Measurements from ENCODE around the gene IQGAP2. TPM values are rescaled to one million over a fixed set of nuclear protein-coding genes. Genes with fewer than 3 reads are reported as not detected.

Gene IQGAP2
- total RNA-seq, 1 experiment from 2014 or later = 13.4 TPM

DNA sequence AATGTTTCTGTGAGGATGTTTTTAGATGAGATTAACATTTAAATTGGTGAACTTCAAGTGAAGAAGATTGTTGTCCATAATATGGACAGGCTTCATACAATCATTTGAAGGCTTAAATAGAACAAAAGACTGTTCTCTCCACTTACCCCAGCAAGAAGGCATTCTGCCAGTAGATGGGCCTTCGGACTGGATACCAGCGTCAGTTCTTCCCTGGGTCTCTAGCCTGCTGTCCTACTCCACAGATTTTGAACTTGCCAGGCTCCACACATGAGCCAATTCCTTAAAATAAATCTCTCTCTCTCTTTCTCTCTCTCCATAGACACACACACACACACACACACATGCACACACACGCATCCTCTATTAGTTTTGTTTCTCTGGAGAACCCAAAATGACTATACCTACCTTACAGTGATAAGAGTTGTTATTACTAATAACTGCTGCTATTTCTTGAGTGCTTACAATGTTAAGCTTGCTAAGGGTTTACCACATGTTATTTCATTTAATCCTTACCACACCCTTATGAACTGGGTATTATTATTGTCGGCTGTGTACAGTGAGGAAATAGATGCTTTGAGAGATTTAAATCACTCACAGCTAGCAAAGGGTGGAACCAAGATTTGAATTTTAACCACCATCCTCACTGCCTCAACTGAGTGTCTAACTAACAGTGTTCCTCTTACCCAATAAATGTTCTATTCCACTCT is 19.8 kb upstream of the IQGAP2 start:
- CTCF ChIA-PET = no interaction called here
- TF ChIP-seq, protein P1, sequence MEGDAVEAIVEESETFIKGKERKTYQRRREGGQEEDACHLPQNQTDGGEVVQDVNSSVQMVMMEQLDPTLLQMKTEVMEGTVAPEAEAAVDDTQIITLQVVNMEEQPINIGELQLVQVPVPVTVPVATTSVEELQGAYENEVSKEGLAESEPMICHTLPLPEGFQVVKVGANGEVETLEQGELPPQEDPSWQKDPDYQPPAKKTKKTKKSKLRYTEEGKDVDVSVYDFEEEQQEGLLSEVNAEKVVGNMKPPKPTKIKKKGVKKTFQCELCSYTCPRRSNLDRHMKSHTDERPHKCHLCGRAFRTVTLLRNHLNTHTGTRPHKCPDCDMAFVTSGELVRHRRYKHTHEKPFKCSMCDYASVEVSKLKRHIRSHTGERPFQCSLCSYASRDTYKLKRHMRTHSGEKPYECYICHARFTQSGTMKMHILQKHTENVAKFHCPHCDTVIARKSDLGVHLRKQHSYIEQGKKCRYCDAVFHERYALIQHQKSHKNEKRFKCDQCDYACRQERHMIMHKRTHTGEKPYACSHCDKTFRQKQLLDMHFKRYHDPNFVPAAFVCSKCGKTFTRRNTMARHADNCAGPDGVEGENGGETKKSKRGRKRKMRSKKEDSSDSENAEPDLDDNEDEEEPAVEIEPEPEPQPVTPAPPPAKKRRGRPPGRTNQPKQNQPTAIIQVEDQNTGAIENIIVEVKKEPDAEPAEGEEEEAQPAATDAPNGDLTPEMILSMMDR (IDR thresholded peaks at IDR 0.05; ENCODE audit: unreplicated experiment) = no peak
- H3K27ac Mint-ChIP-seq (ENCODE audit: unreplicated experiment) = no peak overlapping the region
- H3K9me3 Mint-ChIP-seq (ENCODE audit: low read depth, unreplicated experiment) = no peaks in the 10 kb centered on the region
- intact Hi-C loops (cut with micrococcal nuclease; ENCODE audit: unreplicated experiment) = no loop called here
- no peak overlapping the region for H3K4me3 Mint-ChIP-seq (ENCODE audit: low read depth, unreplicated experiment)
- H3K36me3 Mint-ChIP-seq (ENCODE audit: insufficient read depth, unreplicated experiment) = no peaks in the 10 kb centered on the region
- no peak for DNase-seq
- BruUV-seq (replicated peaks) = no TSS peak
- H3K4me1 Mint-ChIP-seq (ENCODE audit: low read depth, unreplicated experiment) = peaks cover 14% of the 10 kb centered on the region
- no peaks in the 10 kb centered on the region for H3K27me3 Mint-ChIP-seq (ENCODE audit: unreplicated experiment)

DNA sequence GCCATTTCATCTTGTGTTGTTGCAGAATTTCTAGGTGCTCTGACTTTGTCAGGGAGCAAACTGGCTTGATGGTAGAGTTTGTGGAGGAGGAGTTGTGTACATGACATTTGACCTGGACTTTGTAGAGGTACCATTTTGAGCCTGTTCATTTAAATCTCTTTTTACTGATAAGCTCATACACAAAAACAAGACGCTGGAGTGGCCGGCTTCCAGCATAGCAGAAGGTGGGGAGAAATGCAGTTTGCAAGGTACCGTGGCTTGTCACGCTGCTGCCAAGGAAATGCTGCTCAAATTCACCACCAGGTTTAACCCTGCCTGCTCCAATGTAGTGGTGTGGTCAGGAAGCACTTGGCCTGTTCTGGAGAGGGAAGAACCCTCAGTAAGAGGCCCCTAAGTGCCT is 18.9 kb upstream of the IQGAP2 start:
- H3K9me3 Mint-ChIP-seq (ENCODE audit: low read depth, unreplicated experiment) = no peaks in the 10 kb centered on the region
- H3K27ac Mint-ChIP-seq (ENCODE audit: unreplicated experiment) = no peak overlapping the region
- TF ChIP-seq, protein P1 (IDR thresholded peaks at IDR 0.05; ENCODE audit: unreplicated experiment) = no peak
- no peaks in the 10 kb centered on the region for H3K36me3 Mint-ChIP-seq (ENCODE audit: insufficient read depth, unreplicated experiment)
- CTCF ChIA-PET = no interaction called here
- H3K4me1 Mint-ChIP-seq (ENCODE audit: low read depth, unreplicated experiment) = peaks cover 23% of the 10 kb centered on the region
- no peak for DNase-seq
- intact Hi-C loops (cut with micrococcal nuclease; ENCODE audit: unreplicated experiment) = no loop called here
- no peaks in the 10 kb centered on the region for H3K27me3 Mint-ChIP-seq (ENCODE audit: unreplicated experiment)
- H3K4me3 Mint-ChIP-seq (ENCODE audit: low read depth, unreplicated experiment) = no peak overlapping the region
- BruUV-seq (replicated peaks) = no TSS peak

DNA sequence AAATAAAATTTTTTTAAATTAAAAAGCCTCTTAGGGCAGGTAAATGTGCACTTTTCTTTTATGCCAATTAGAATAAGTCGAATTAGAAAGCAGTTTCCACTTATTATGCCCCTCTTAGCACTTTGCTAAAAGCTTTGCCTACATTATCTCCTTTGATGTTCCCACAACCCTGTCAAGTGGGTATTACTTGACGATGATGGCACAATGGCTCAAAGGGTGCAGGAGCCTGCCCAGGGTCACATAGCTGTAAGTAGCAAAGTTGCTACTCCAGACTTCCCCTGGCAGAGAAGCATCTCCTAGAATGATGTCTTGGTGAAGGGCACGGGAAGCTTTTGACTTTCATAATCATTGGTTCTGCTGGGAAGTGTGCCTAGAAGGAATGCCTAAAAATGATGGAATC is 18.4 kb upstream of the IQGAP2 start:
- Mint-ChIP-seq H3K4me1 (ENCODE audit: low read depth, unreplicated experiment) (peaks cover 28% of the 10 kb centered on the region), H3K9me3 (ENCODE audit: low read depth, unreplicated experiment) (no peaks in the 10 kb centered on the region), H3K27me3 (ENCODE audit: unreplicated experiment) (no peaks in the 10 kb centered on the region), H3K4me3 (ENCODE audit: low read depth, unreplicated experiment) (no peak overlapping the region), H3K27ac (ENCODE audit: unreplicated experiment) (no peak overlapping the region), H3K36me3 (ENCODE audit: insufficient read depth, unreplicated experiment) (no peaks in the 10 kb centered on the region)
- intact Hi-C loops (cut with micrococcal nuclease; ENCODE audit: unreplicated experiment) = loop anchor here (5.0 kb wide), 1 partner anchor 112 kb away; no protein-coding TSS in a partner anchor
- TF ChIP-seq, protein P1 (IDR thresholded peaks at IDR 0.05; ENCODE audit: unreplicated experiment) = no peak
- BruUV-seq (replicated peaks) = no TSS peak
- DNase-seq = no peak
- CTCF ChIA-PET = no interaction called here

DNA sequence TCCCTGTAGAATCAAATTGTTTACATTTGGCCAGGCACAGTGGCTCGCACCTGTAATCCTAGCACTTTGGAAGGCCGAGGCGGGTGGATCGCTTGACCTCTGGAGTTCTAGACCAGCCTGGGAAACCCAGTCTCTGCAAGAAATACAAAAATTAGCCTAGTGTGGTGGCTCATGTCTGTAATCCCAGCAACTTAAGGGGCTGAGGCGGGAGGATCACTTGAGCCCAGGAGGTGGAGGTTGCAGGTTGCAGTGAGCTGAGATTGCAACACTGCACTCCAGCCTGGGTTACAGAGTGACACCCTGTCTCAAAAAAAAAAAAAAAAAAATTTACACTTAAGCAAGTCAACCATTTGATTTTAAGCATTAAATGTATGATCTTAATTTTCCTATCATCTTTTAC is 17.5 kb upstream of the IQGAP2 start:
- CTCF ChIA-PET = no interaction called here
- BruUV-seq (replicated peaks) = no TSS peak

More for the DNA sequence above, 17.5 kb upstream of the IQGAP2 start:
- no peaks in the 10 kb centered on the region for H3K9me3 Mint-ChIP-seq (ENCODE audit: low read depth, unreplicated experiment)
- DNase-seq = no peak
- no peaks in the 10 kb centered on the region for H3K27me3 Mint-ChIP-seq (ENCODE audit: unreplicated experiment)
- H3K4me3 Mint-ChIP-seq (ENCODE audit: low read depth, unreplicated experiment) = no peak overlapping the region
- TF ChIP-seq, protein P1 (IDR thresholded peaks at IDR 0.05; ENCODE audit: unreplicated experiment) = no peak
- intact Hi-C loops (cut with micrococcal nuclease; ENCODE audit: unreplicated experiment) = loop anchor here (5.0 kb wide), 1 partner anchor 113 kb away; no protein-coding TSS in a partner anchor
- H3K27ac Mint-ChIP-seq (ENCODE audit: unreplicated experiment) = no peak overlapping the region
- H3K36me3 Mint-ChIP-seq (ENCODE audit: insufficient read depth, unreplicated experiment) = no peaks in the 10 kb centered on the region
- peaks cover 33% of the 10 kb centered on the region for H3K4me1 Mint-ChIP-seq (ENCODE audit: low read depth, unreplicated experiment)

All from Calu3 (cell line).